Frontal cortex (tissue), 4 donors: ENCODE measurements around the gene STRIT1. TPM values are rescaled to one million over a fixed set of nuclear protein-coding genes. Genes with fewer than 3 reads are reported as not detected.

Experiments used
- DNase-seq, 2 donors: peaks; one replicate each; pipeline ENCODE4 v3.0.0; 2012; ENCODE audit warnings: low spot score in 2 of 2
- FAIRE-seq: peaks from 2 replicates; lab custom pipeline; 2012; peaks lifted over from hg19 to GRCh38; lab: Jason Lieb, UNC
- total RNA-seq: library from RNA; depleted of rRNA; stranded (reverse); fragments of >200 nt; gene quantifications from one replicate; pipeline ENCODE4 v1.2.3, GENCODE V29; 2014
- donor health status: control.
- donor health status: control.
- donor health status: control.

STRIT1 gene
- total RNA-seq = 0.82 TPM

GRCh38 chr3:155293516-155293915 lies at the start of gene STRIT1:
Gene STRIT1, minus strand, starts transcription at chr3:155293683.
- FAIRE-seq (no peak), DNase-seq (no peak)

- no peak for DNase-seq
- no peak for FAIRE-seq
These were observed 48.9 kb upstream of the STRIT1 start for GRCh38 chr3:155342344-155342743.

- FAIRE-seq = no peak
These were observed 45.6 kb upstream of the STRIT1 start for GRCh38 chr3:155339052-155339451.

GRCh38 chr3:155335724-155336354 lies 42.4 kb upstream of the STRIT1 start:
- FAIRE-seq (no peak), DNase-seq (no peak)

More at GRCh38 chr3:155339052-155339451, 45.6 kb upstream of the STRIT1 start:
- no peak for DNase-seq

- DNase-seq = no peak
- no peak for FAIRE-seq
These were observed 41.6 kb upstream of the STRIT1 start for GRCh38 chr3:155334914-155335723.

- DNase-seq = no peak
- FAIRE-seq = no peak
These were observed 40.9 kb upstream of the STRIT1 start for GRCh38 chr3:155334215-155334913.

- no peak for DNase-seq
- FAIRE-seq = no peak
These were observed 39.2 kb upstream of the STRIT1 start for GRCh38 chr3:155332716-155333115.

GRCh38 chr3:155331078-155331477 lies 37.6 kb upstream of the STRIT1 start:
- DNase-seq (no peak), FAIRE-seq (no peak)

- FAIRE-seq (no peak), DNase-seq (no peak)
These were observed 36.9 kb upstream of the STRIT1 start for GRCh38 chr3:155330370-155330769.

- FAIRE-seq = no peak
These were observed 36.1 kb upstream of the STRIT1 start for GRCh38 chr3:155329513-155330048.

GRCh38 chr3:155327871-155328270 lies 34.4 kb upstream of the STRIT1 start:
- no peak for FAIRE-seq

More at GRCh38 chr3:155329513-155330048, 36.1 kb upstream of the STRIT1 start:
- DNase-seq = no peak

GRCh38 chr3:155327430-155327829 lies 33.9 kb upstream of the STRIT1 start:
- no peak for FAIRE-seq
- no peak for DNase-seq

More at GRCh38 chr3:155327871-155328270, 34.4 kb upstream of the STRIT1 start:
- DNase-seq = no peak

GRCh38 chr3:155326901-155327300 lies 33.4 kb upstream of the STRIT1 start:
- FAIRE-seq = no peak

GRCh38 chr3:155326244-155326643 lies 32.8 kb upstream of the STRIT1 start:
- no peak for FAIRE-seq

More at GRCh38 chr3:155326901-155327300, 33.4 kb upstream of the STRIT1 start:
- no peak for DNase-seq

GRCh38 chr3:155325263-155325835 lies 31.9 kb upstream of the STRIT1 start:
- DNase-seq = no peak
- FAIRE-seq = no peak

More at GRCh38 chr3:155326244-155326643, 32.8 kb upstream of the STRIT1 start:
- DNase-seq = no peak

GRCh38 chr3:155323063-155323666 lies 29.7 kb upstream of the STRIT1 start:
- DNase-seq = peak in 1 of 2 donors; percentile 37
- peak; percentile 67 for FAIRE-seq

GRCh38 chr3:155321418-155321817 lies 27.9 kb upstream of the STRIT1 start:
- FAIRE-seq (no peak), DNase-seq (no peak)

GRCh38 chr3:155320934-155321333 lies 27.5 kb upstream of the STRIT1 start:
- FAIRE-seq (no peak), DNase-seq (no peak)

- DNase-seq (no peak), FAIRE-seq (no peak)
These were observed 25.3 kb upstream of the STRIT1 start for GRCh38 chr3:155318740-155319139.
